ENCODE measurements around the gene ATP1B3.

ATP1B3 gene

GRCh38 chr3:141876381-141876890, at the start of gene ATP1B3:
ATP1B3 (plus strand) TSS chr3:141876643; CDS start chr3:141876802, 159 bp downstream.
- peak; percentile 95 for DNase-seq (ENCODE audit: extremely low read depth, insufficient read length)

GRCh38 chr3:141828487-141828886, 48.0 kb upstream of the ATP1B3 start:
- no peak for DNase-seq (ENCODE audit: extremely low read depth, insufficient read length)
- Histone ChIP-seq H3K4me3 (replicated peaks; ENCODE audit: low read depth, low read length) (no peak overlapping the region), H3K27me3 (replicated peaks; ENCODE audit: control insufficient read depth, insufficient read depth, low read length) (no peaks in the 10 kb centered on the region; the same call in 1 of the 2 replicates), H3K36me3 (ENCODE audit: control insufficient read depth, insufficient read depth, low read length) (no peaks in the 10 kb centered on the region)
- TF ChIP-seq, protein P1, sequence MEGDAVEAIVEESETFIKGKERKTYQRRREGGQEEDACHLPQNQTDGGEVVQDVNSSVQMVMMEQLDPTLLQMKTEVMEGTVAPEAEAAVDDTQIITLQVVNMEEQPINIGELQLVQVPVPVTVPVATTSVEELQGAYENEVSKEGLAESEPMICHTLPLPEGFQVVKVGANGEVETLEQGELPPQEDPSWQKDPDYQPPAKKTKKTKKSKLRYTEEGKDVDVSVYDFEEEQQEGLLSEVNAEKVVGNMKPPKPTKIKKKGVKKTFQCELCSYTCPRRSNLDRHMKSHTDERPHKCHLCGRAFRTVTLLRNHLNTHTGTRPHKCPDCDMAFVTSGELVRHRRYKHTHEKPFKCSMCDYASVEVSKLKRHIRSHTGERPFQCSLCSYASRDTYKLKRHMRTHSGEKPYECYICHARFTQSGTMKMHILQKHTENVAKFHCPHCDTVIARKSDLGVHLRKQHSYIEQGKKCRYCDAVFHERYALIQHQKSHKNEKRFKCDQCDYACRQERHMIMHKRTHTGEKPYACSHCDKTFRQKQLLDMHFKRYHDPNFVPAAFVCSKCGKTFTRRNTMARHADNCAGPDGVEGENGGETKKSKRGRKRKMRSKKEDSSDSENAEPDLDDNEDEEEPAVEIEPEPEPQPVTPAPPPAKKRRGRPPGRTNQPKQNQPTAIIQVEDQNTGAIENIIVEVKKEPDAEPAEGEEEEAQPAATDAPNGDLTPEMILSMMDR (IDR thresholded peaks at IDR 0.05; ENCODE audit: insufficient read depth, low read length, poor library complexity, severe bottlenecking), result no peak

More at GRCh38 chr3:141876381-141876890, at the start of gene ATP1B3:
- peak within 1 kb of the TSS; percentile 84 for H3K4me3 ChIP-seq (replicated peaks; ENCODE audit: low read depth, low read length)
- H3K36me3 ChIP-seq (ENCODE audit: control insufficient read depth, insufficient read depth, low read length), result no peaks in the 10 kb centered on the region
- H3K27me3 ChIP-seq (replicated peaks; ENCODE audit: control insufficient read depth, insufficient read depth, low read length), result no peaks in the 10 kb centered on the region
- TF ChIP-seq, protein P1 (IDR thresholded peaks at IDR 0.05; ENCODE audit: insufficient read depth, low read length, poor library complexity, severe bottlenecking), result no peak

GRCh38 chr3:141828890-141829289, 47.6 kb upstream of the ATP1B3 start:
- DNase-seq (ENCODE audit: extremely low read depth, insufficient read length), result no peak
- Histone ChIP-seq H3K27me3 (replicated peaks; ENCODE audit: control insufficient read depth, insufficient read depth, low read length) (no peaks in the 10 kb centered on the region; the same call in 1 of the 2 replicates), H3K36me3 (ENCODE audit: control insufficient read depth, insufficient read depth, low read length) (no peaks in the 10 kb centered on the region), H3K4me3 (replicated peaks; ENCODE audit: low read depth, low read length) (no peak overlapping the region)
- TF ChIP-seq, protein P1 (IDR thresholded peaks at IDR 0.05; ENCODE audit: insufficient read depth, low read length, poor library complexity, severe bottlenecking), result no peak

- TF ChIP-seq, protein P1 (IDR thresholded peaks at IDR 0.05; ENCODE audit: insufficient read depth, low read length, poor library complexity, severe bottlenecking), result no peak
- H3K36me3 ChIP-seq (ENCODE audit: control insufficient read depth, insufficient read depth, low read length), result no peaks in the 10 kb centered on the region
- DNase-seq (ENCODE audit: extremely low read depth, insufficient read length), result no peak
- H3K4me3 ChIP-seq (replicated peaks; ENCODE audit: low read depth, low read length), result no peak overlapping the region
- no peaks in the 10 kb centered on the region; the same call in 1 of the 2 replicates for H3K27me3 ChIP-seq (replicated peaks; ENCODE audit: control insufficient read depth, insufficient read depth, low read length)
Measured at GRCh38 chr3:141830508-141830907, 45.9 kb upstream of the ATP1B3 start.

DNA sequence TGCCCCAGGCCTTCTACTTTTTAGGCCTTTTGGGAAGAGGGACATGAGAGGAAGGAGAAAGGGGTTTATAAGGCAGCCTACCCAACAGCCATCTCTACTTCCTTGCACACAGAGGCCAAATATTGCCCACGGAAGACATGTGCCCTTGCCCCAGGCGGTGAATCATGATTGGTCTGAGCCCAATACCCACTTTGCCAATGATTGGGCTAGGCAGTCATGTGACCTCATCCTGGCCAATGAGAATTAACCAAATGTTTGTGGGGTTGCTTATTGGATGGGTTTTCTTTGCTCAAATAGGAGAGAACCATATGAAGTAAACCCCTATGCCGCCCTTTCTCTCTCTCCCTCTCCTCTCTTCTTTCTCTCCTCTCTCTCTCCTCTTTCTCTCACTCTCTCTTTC, 42.2 kb upstream of the ATP1B3 start:
- no peak for DNase-seq (ENCODE audit: extremely low read depth, insufficient read length)
- Histone ChIP-seq H3K27me3 (replicated peaks; ENCODE audit: control insufficient read depth, insufficient read depth, low read length) (no peaks in the 10 kb centered on the region; the same call in 1 of the 2 replicates), H3K4me3 (replicated peaks; ENCODE audit: low read depth, low read length) (no peak overlapping the region), H3K36me3 (ENCODE audit: control insufficient read depth, insufficient read depth, low read length) (no peaks in the 10 kb centered on the region)
- TF ChIP-seq, protein P1 (IDR thresholded peaks at IDR 0.05; ENCODE audit: insufficient read depth, low read length, poor library complexity, severe bottlenecking), result no peak

Data from GM06990 (cell line).